Sigmoid colon (tissue), 4 donors: ENCODE measurements around the gene MAF.

Source experiments
- CTCF ChIP-seq, 4 experiments: fragments of 450-650 bp in 3 of 4; fragments of 200-600 bp in 1 of 4; IDR thresholded peaks; one replicate each; pipeline ENCODE4 v1.5.1; 2016 to 2019; ENCODE audit warnings: antibody characterized with exemption in 4 of 4, mild to moderate bottlenecking in 3 of 4, moderate library complexity in 2 of 4
- EP300 ChIP-seq, 4 donors: sonication (generic); formaldehyde crosslinking; IDR thresholded peaks; one replicate each; pipeline ENCODE4 v1.6.1; 2017; ENCODE audit warnings: antibody characterized with exemption in 4 of 4
- POLR2AphosphoS5 ChIP-seq, 4 donors: sonication (generic); formaldehyde crosslinking; IDR thresholded peaks; one replicate each; pipeline ENCODE4 v1.6.1; 2017; ENCODE audit warnings: antibody characterized with exemption in 4 of 4

- TF ChIP-seq CTCF (IDR thresholded peaks at IDR 0.05), result no peak
- TF ChIP-seq POLR2AphosphoS5 (IDR thresholded peaks at IDR 0.05), result no peak
- no peak for TF ChIP-seq EP300 (IDR thresholded peaks at IDR 0.05)
Measured at GRCh38 chr16:79580453-79581191, 19.9 kb downstream of the MAF start.
